H1 (cell line): ENCODE results near the gene CFH. TPM values are rescaled to one million over a fixed set of nuclear protein-coding genes. Genes with fewer than 3 reads are reported as not detected.
"Not testable (repeated sequence)": the region's sequence is repeated elsewhere in the genome, so short reads cannot be mapped to it uniquely, and the experiment has no call there.

Source experiments
- CTCF ChIA-PET: fragments of 300-600 bp; sonication (Branson Sonifier 250); formaldehyde crosslinking; loops from one replicate; lab custom pipeline; 2021; ENCODE audit not compliant: partially characterized antibody; lab: Charles Lee
- POLR2A ChIA-PET: fragments of 300-600 bp; sonication (Branson Sonifier 250); formaldehyde crosslinking; loops from one replicate; lab custom pipeline; 2021; ENCODE audit warnings: inconsistent platforms; ENCODE audit not compliant: partially characterized antibody; lab: Charles Lee
- DNase-seq, 2 experiments: peaks; one replicate each; pipeline versions ENCODE4 v3.0.0 to v3.0.0-alpha.2; 2010 to 2022; ENCODE audit warnings: low spot score in 2 of 2, low read depth in 1 of 2, mixed read lengths in 1 of 2
- FAIRE-seq: peaks from 2 replicates; lab custom pipeline; 2011; peaks lifted over from hg19 to GRCh38; lab: Jason Lieb, UNC
- H2AFZ ChIP-seq: 2 replicates; pipeline ENCODE4 v1.8.1; 2012; ENCODE audit warnings: low read length, inconsistent platforms
- H2AK5ac ChIP-seq: 2 replicates; pipeline ENCODE4 v1.6.1; 2013; ENCODE audit warnings: low read depth, low read length
- H2BK120ac ChIP-seq: replicated peaks from 2 replicates; pipeline ENCODE3; 2013; ENCODE audit warnings: low read depth, low read length, inconsistent platforms
- H2BK12ac ChIP-seq: 2 replicates; pipeline ENCODE4 v1.6.1; 2013; ENCODE audit warnings: low read depth, low read length
- H2BK15ac ChIP-seq: 2 replicates; pipeline ENCODE4 v1.6.1; 2013; ENCODE audit warnings: low read length
- H2BK20ac ChIP-seq: 2 replicates; pipeline ENCODE4 v1.6.1; 2013; ENCODE audit warnings: low read length
- H2BK5ac ChIP-seq: 2 replicates; pipeline ENCODE4 v1.6.1; 2013; ENCODE audit warnings: low read depth, low read length
- H3K14ac ChIP-seq: 2 replicates; pipeline ENCODE4 v1.6.1; 2013; ENCODE audit warnings: inconsistent platforms; ENCODE audit not compliant: insufficient read length
- H3K18ac ChIP-seq: 2 replicates; pipeline ENCODE4 v1.6.1; 2013; ENCODE audit warnings: low read length; ENCODE audit errors: extremely low read depth
- H3K23ac ChIP-seq: 2 replicates; pipeline ENCODE4 v1.6.1; 2013; ENCODE audit warnings: inconsistent platforms; ENCODE audit not compliant: insufficient read length
- H3K23me2 ChIP-seq: 2 replicates; pipeline ENCODE4 v1.6.1; 2013; ENCODE audit warnings: low read depth, low read length
- H3K27ac ChIP-seq: 2 replicates; pipeline ENCODE4 v1.6.1; 2011; ENCODE audit warnings: low read depth, low read length, inconsistent platforms
- H3K27me3 ChIP-seq, 4 experiments: replicated peaks in 1 of 4; 1 replicate in 1 of 4; 2 replicates in 3 of 4; pipeline versions ENCODE4 v1.6.1 to v1.8.1; 2011 to 2013; ENCODE audit warnings: low read length in 3 of 4, mild to moderate bottlenecking in 3 of 4, inconsistent platforms in 2 of 4, mixed read lengths in 2 of 4, moderate library complexity in 1 of 4; ENCODE audit not compliant: control insufficient read depth in 3 of 4, insufficient read depth in 3 of 4; ENCODE audit errors: extremely low read depth in 1 of 4
- H3K36me3 ChIP-seq, 4 experiments: 2 replicates each; pipeline versions ENCODE4 v1.6.1 to v1.8.1; 2011 to 2013; ENCODE audit warnings: mild to moderate bottlenecking in 4 of 4, low read length in 3 of 4, moderate library complexity in 2 of 4, control low read depth in 1 of 4, inconsistent platforms in 1 of 4; ENCODE audit not compliant: insufficient read depth in 4 of 4, control insufficient read depth in 2 of 4
- H3K4ac ChIP-seq: replicated peaks from 2 replicates; pipeline ENCODE3; 2013; ENCODE audit warnings: low read length, low read depth, mixed read lengths, inconsistent platforms; ENCODE audit not compliant: insufficient read length
- H3K4me1 ChIP-seq, 4 experiments: replicated peaks in 1 of 4; 1 replicate in 1 of 4; 2 replicates in 3 of 4; pipeline versions ENCODE4 v1.6.1 to v1.8.1; 2011 to 2013; ENCODE audit warnings: low read length in 3 of 4, inconsistent platforms in 2 of 4, mixed read lengths in 1 of 4; ENCODE audit not compliant: insufficient read depth in 4 of 4, control insufficient read depth in 3 of 4
- H3K4me2 ChIP-seq, 2 experiments: 2 replicates each; pipeline versions ENCODE4 v1.6.1 to v1.8.1; 2011 to 2013; ENCODE audit warnings: low read depth in 2 of 2, low read length in 2 of 2, control low read depth in 1 of 2, inconsistent platforms in 1 of 2, mild to moderate bottlenecking in 1 of 2; ENCODE audit not compliant: insufficient read depth in 1 of 2
- H3K4me3 ChIP-seq, 4 experiments: fragments of 200-600, 300-600 bp in 1 of 4; sonication (generic), shearing (Covaris generic), sonication (Bioruptor Twin) in 1 of 4; 2 replicates each; pipeline versions ENCODE4 v1.5.1 to v1.8.1; 2011 to 2016; ENCODE audit warnings: low read length in 4 of 4, low read depth in 3 of 4, control low read depth in 2 of 4, inconsistent platforms in 2 of 4, mild to moderate bottlenecking in 2 of 4, mixed read lengths in 1 of 4, moderate library complexity in 1 of 4; ENCODE audit not compliant: insufficient read depth in 2 of 4; ENCODE audit errors: extremely low read depth in 1 of 4
- H3K56ac ChIP-seq: replicated peaks from 2 replicates; pipeline ENCODE3; 2013; ENCODE audit warnings: low read depth, mild to moderate bottlenecking, mixed read lengths, low read length, inconsistent platforms; ENCODE audit not compliant: insufficient read length
- H3K79me1 ChIP-seq: 2 replicates; pipeline ENCODE4 v1.6.1; 2013; ENCODE audit warnings: low read depth, low read length, control low read depth
- H3K79me2 ChIP-seq, 2 experiments: 2 replicates each; pipeline versions ENCODE4 v1.6.1 to v1.8.1; 2012 to 2013; ENCODE audit warnings: low read length in 2 of 2, mild to moderate bottlenecking in 2 of 2, inconsistent platforms in 1 of 2; ENCODE audit not compliant: insufficient read depth in 2 of 2, control insufficient read depth in 1 of 2
- H3K9ac ChIP-seq, 4 experiments: replicated peaks in 1 of 4; 1 replicate in 1 of 4; 2 replicates in 3 of 4; pipeline versions ENCODE4 v1.6.1 to v1.8.1; 2011 to 2013; ENCODE audit warnings: low read depth in 3 of 4, low read length in 3 of 4, control low read depth in 2 of 4, mild to moderate bottlenecking in 2 of 4, moderate library complexity in 2 of 4, inconsistent platforms in 1 of 4; ENCODE audit errors: extremely low read depth in 1 of 4
- H3K9me3 ChIP-seq, 2 experiments: 2 replicates each; pipeline versions ENCODE4 v1.6.1 to v1.8.1; 2012 to 2013; ENCODE audit warnings: mild to moderate bottlenecking in 2 of 2, moderate library complexity in 2 of 2, control low read depth in 1 of 2, inconsistent platforms in 1 of 2, low read depth in 1 of 2, low read length in 1 of 2, mixed read lengths in 1 of 2; ENCODE audit not compliant: insufficient read depth in 2 of 2
- H4K20me1 ChIP-seq, 2 experiments: replicated peaks in 1 of 2; 2 replicates each; pipeline versions ENCODE3 to v1.8.1; 2011 to 2013; ENCODE audit warnings: inconsistent platforms in 2 of 2, low read length in 2 of 2, mild to moderate bottlenecking in 1 of 2; ENCODE audit not compliant: insufficient read depth in 2 of 2, control insufficient read depth in 1 of 2
- H4K5ac ChIP-seq: 2 replicates; pipeline ENCODE4 v1.6.1; 2013; ENCODE audit warnings: low read length, low read depth, mixed read lengths, inconsistent platforms; ENCODE audit not compliant: insufficient read length
- H4K8ac ChIP-seq: 2 replicates; pipeline ENCODE4 v1.8.0; 2013; ENCODE audit warnings: mild to moderate bottlenecking, moderate library complexity, low read length, inconsistent platforms; ENCODE audit not compliant: insufficient read depth; ENCODE audit errors: extremely low read depth
- H4K91ac ChIP-seq: replicated peaks from 2 replicates; pipeline ENCODE3; 2013; ENCODE audit warnings: low read length, mixed read lengths, inconsistent platforms; ENCODE audit not compliant: insufficient read length
- BRCA1 ChIP-seq: IDR thresholded peaks from 2 replicates; pipeline ENCODE4 v1.6.1; 2012; ENCODE audit warnings: low read depth, low read length, improper control_type of control experiment
- CTCF ChIP-seq, 3 experiments: IDR thresholded peaks; 1 replicate in 2 of 3; 2 replicates in 1 of 3; pipeline versions ENCODE4 v1.5.1 to v1.6.1; 2011; ENCODE audit warnings: low read length in 3 of 3, mild to moderate bottlenecking in 3 of 3, inconsistent platforms in 2 of 3, low read depth in 1 of 3, moderate library complexity in 1 of 3; ENCODE audit not compliant: insufficient read depth in 1 of 3; ENCODE audit errors: control extremely low read depth in 1 of 3
- EP300 ChIP-seq, 2 experiments: IDR thresholded peaks; 1 replicate in 1 of 2; 2 replicates in 1 of 2; pipeline ENCODE4 v1.6.1; 2011 to 2012; ENCODE audit warnings: low read depth in 2 of 2, low read length in 2 of 2, mild to moderate bottlenecking in 2 of 2, borderline replicate concordance in 1 of 2, inconsistent platforms in 1 of 2, moderate library complexity in 1 of 2
- FOSL1 ChIP-seq: IDR thresholded peaks from 2 replicates; pipeline ENCODE4 v1.6.1; 2011; ENCODE audit warnings: mild to moderate bottlenecking, low read depth, low read length, moderate library complexity; ENCODE audit not compliant: insufficient read depth
- JUND ChIP-seq: IDR thresholded peaks from 2 replicates; pipeline ENCODE4 v1.6.1; 2011; ENCODE audit warnings: mild to moderate bottlenecking, improper control_type of control experiment, low read length
- KDM1A ChIP-seq: fragments of 200-600, 300-600 bp; sonication (generic); IDR thresholded peaks from 2 replicates; pipeline ENCODE4 v1.7.1; 2016; ENCODE audit warnings: mild to moderate bottlenecking, low read length, borderline replicate concordance
- NRF1 ChIP-seq: IDR thresholded peaks from 2 replicates; pipeline ENCODE4 v1.6.1; 2011; ENCODE audit warnings: mild to moderate bottlenecking, low read depth, low read length, improper control_type of control experiment
- RNF2 ChIP-seq: fragments of 200-900, 300-1000 bp; sonication (generic); IDR thresholded peaks from 2 replicates; pipeline ENCODE4 v1.7.1; 2016; ENCODE audit warnings: borderline replicate concordance, low read depth, mild to moderate bottlenecking, antibody characterized with exemption, low read length; ENCODE audit not compliant: poor library complexity, severe bottlenecking; ENCODE audit errors: missing control alignments
- RXRA ChIP-seq: IDR thresholded peaks from 2 replicates; pipeline ENCODE4 v1.6.1; 2011; ENCODE audit warnings: low read depth, mild to moderate bottlenecking, low read length, moderate library complexity; ENCODE audit not compliant: insufficient read depth
- WGBS, 2 experiments: shearing (Covaris generic) in 1 of 2; methylation state at CpG; one replicate each; pipeline versions ENCODE4 v1.1.6 to v1.1.7; 2013 to 2015; ENCODE audit warnings: low lambda C conversion rate in 2 of 2, mixed read lengths in 2 of 2, inconsistent platforms in 1 of 2, low coverage in 1 of 2, missing lambda C conversion rate in 1 of 2; ENCODE audit not compliant: insufficient replicate concordance in 2 of 2, insufficient coverage in 1 of 2, insufficient read length in 1 of 2; ENCODE audit errors: extremely low coverage in 1 of 2, missing lambda C conversion rate in 1 of 2; 5-methylcytosine and 5-hydroxymethylcytosine counted together
- polyA plus RNA-seq, 7 experiments: library from polyadenylated mRNA; depleted of rRNA in 3 of 7; stranded (reverse) in 5 of 7; unstranded in 2 of 7; fragments of >200 nt in 5 of 7; fragments of 200-250 nt in 2 of 7; gene quantifications; 1 replicate in 5 of 7; 2 replicates in 1 of 7; 4 replicates in 1 of 7; pipeline versions ENCODE4 v1.2.1 to v1.2.3, GENCODE V29; 2011 to 2013; ENCODE audit warnings: missing spikeins in 2 of 7, mixed read lengths in 2 of 7
- total RNA-seq: library from RNA; stranded (reverse); fragmentation: NEBNext Ultra II Directional; extraction: Animal tissue kit (Norgen Biotek cat#: 25700); gene quantifications from 2 replicates; pipeline ENCODE4 v1.2.1, GENCODE V29; 2021

The CFH gene
- total and polyA plus RNA-seq, 2 of the 8 experiments (the other 6 are each of a cell fraction or from before 2014, with no cell fraction given): not detected

GRCh38 chr1:196779093-196779492 lies 127.2 kb downstream of the CFH start (continued):
- TF ChIP-seq CTCF (IDR thresholded peaks at IDR 0.05; ENCODE audit: control extremely low read depth in 1 of 3, insufficient read depth in 1 of 3, low read depth in 1 of 3, low read length in 3 of 3) (no peak), RXRA (no peak), RNF2 (no peak), EP300 (IDR thresholded peaks at IDR 0.05; ENCODE audit: borderline replicate concordance in 1 of 2, low read depth in 2 of 2, low read length in 2 of 2) (no peak), JUND (no peak), FOSL1 (no peak), BRCA1 (no peak), KDM1A (no peak), NRF1 (no peak)
- TF ChIP-seq, all 59 proteins: peak for 0

- H2BK15ac ChIP-seq, DNase-seq, H3K27ac ChIP-seq, H4K91ac ChIP-seq, H3K9me3 ChIP-seq, H3K4me3 ChIP-seq, H3K56ac ChIP-seq, H3K36me3 ChIP-seq, H4K20me1 ChIP-seq, H3K23ac ChIP-seq, CTCF ChIA-PET, H2BK120ac ChIP-seq, H2BK12ac ChIP-seq, H3K4me2 ChIP-seq, H3K14ac ChIP-seq, H2BK5ac ChIP-seq, H3K79me2 ChIP-seq, H4K8ac ChIP-seq, H2AFZ ChIP-seq, H3K18ac ChIP-seq, H4K5ac ChIP-seq, H3K27me3 ChIP-seq, H2BK20ac ChIP-seq, H2AK5ac ChIP-seq, POLR2A ChIA-PET, H3K79me1 ChIP-seq, H3K9ac ChIP-seq, H3K4ac ChIP-seq, H3K4me1 ChIP-seq, FAIRE-seq, H3K23me2 ChIP-seq: not testable (repeated sequence)
- 86% methylated on average over 1 of the region's 1 CpG; no CpG with 5 or more reads in 1 of the 2 experiments for WGBS, 2 experiments
Measured at GRCh38 chr1:196791252-196791651, 139.4 kb downstream of the CFH start.
